HT1080 (cell line): ENCODE measurements around the gene WNT4. TPM values are rescaled to one million over a fixed set of nuclear protein-coding genes. Genes with fewer than 3 reads are reported as not detected.

ENCODE experiments used
- DNase-seq: peaks from one replicate; pipeline ENCODE4 v3.0.0-alpha.2; 2015; ENCODE audit warnings: low read depth
- polyA plus RNA-seq, 2 experiments: library from polyadenylated mRNA; depleted of rRNA; stranded (reverse); fragments of >200 nt; gene quantifications; 2 replicates each; pipeline ENCODE4 v1.2.3, GENCODE V29; 2015
- total RNA-seq: library from RNA; depleted of rRNA; stranded (reverse); fragments of >200 nt; shearing (Covaris generic); gene quantifications from 2 replicates; pipeline ENCODE4 v1.2.3, GENCODE V29; 2014; rRNA removed

WNT4 gene
- 1.1 TPM in 1 of 2 replicates, not detected in the other for total RNA-seq
- polyA plus RNA-seq (2015; cell fraction: cytosol; rRNA removed), result not detected in 2 replicates
- polyA plus RNA-seq (2015; cell fraction: nucleus; rRNA removed), result 0.35 TPM in 1 of 2 replicates, not detected in the other

GRCh38 chr1:22143065-22144033, at the start of gene WNT4:
TSS of gene WNT4 (minus strand) at chr1:22143097. CDS start at chr1:22142922, 175 bp downstream.
- DNase-seq, result no peak

GRCh38 chr1:22190731-22191130, 47.8 kb upstream of the WNT4 start:
- DNase-seq, result no peak

GRCh38 chr1:22190251-22190650, 47.4 kb upstream of the WNT4 start:
- DNase-seq, result no peak

- DNase-seq, result no peak
These were observed 46.7 kb upstream of the WNT4 start for GRCh38 chr1:22189619-22190018.

GRCh38 chr1:22188914-22189313, 46.0 kb upstream of the WNT4 start:
- DNase-seq, result no peak

- DNase-seq, result no peak
These were observed 45.5 kb upstream of the WNT4 start for GRCh38 chr1:22188436-22188835.

GRCh38 chr1:22186311-22186710, 43.4 kb upstream of the WNT4 start:
- DNase-seq, result no peak

- DNase-seq, result peak; percentile 33
These were observed 42.2 kb upstream of the WNT4 start for GRCh38 chr1:22184892-22185612.

- DNase-seq, result no peak
These were observed 41.6 kb upstream of the WNT4 start for GRCh38 chr1:22184454-22184853.

- DNase-seq, result no peak
These were observed 39.8 kb upstream of the WNT4 start for GRCh38 chr1:22182715-22183114.

GRCh38 chr1:22179197-22179803, 36.4 kb upstream of the WNT4 start:
- DNase-seq, result no peak

GRCh38 chr1:22177354-22178003, 34.6 kb upstream of the WNT4 start:
- DNase-seq, result no peak

- DNase-seq, result no peak
These were observed 33.4 kb upstream of the WNT4 start for GRCh38 chr1:22176258-22176657.

GRCh38 chr1:22174446-22175220, 31.7 kb upstream of the WNT4 start:
- DNase-seq, result no peak

GRCh38 chr1:22171951-22172715, 29.2 kb upstream of the WNT4 start:
- DNase-seq, result no peak

GRCh38 chr1:22169816-22170215, 26.9 kb upstream of the WNT4 start:
- no peak for DNase-seq

- DNase-seq, result no peak
These were observed 25.6 kb upstream of the WNT4 start for GRCh38 chr1:22168412-22168973.

- no peak for DNase-seq
These were observed 23.5 kb upstream of the WNT4 start for GRCh38 chr1:22166439-22166838.
